IMR-90 (cell line): Measurements from ENCODE around the gene FBXL4. TPM values are rescaled to one million over a fixed set of nuclear protein-coding genes. Genes with fewer than 3 reads are reported as not detected.

ENCODE experiments used
- ATAC-seq: fragments of 200-7000 bp; cut with Tn5 transposase; 2 replicates; pipeline ENCODE4 v1.9.1; 2020; ENCODE audit warnings: low read depth, mild to moderate bottlenecking, moderate library complexity
- BruUV-seq: library from RNA; stranded (reverse); fragments of 400-500 nt; replicated peaks from 2 replicates; lab custom pipeline; 2021; lab: Mats Ljungman, UMichigan
- CTCF ChIA-PET: fragments of 300-600 bp; formaldehyde crosslinking; extraction: SDS; loops from one replicate; lab custom pipeline; 2021; ENCODE audit warnings: antibody characterized with exemption; lab: Yijun Ruan, JAX
- POLR2A ChIA-PET: fragments of 300-600 bp; sonication (Branson Sonifier 250); formaldehyde crosslinking; loops from one replicate; lab custom pipeline; 2022; ENCODE audit warnings: antibody characterized with exemption; ENCODE audit not compliant: unreplicated experiment; lab: Charles Lee
- DNase-seq: peaks from one replicate; pipeline ENCODE4 v3.0.0; 2013
- H2AFZ ChIP-seq: replicated peaks from 2 replicates; pipeline ENCODE3; 2013; ENCODE audit warnings: low read length, mild to moderate bottlenecking; ENCODE audit not compliant: poor library complexity
- H2AK5ac ChIP-seq: 2 replicates; pipeline ENCODE4 v1.6.1; 2013; ENCODE audit warnings: low read depth, low read length, inconsistent platforms
- H2AK9ac ChIP-seq: replicated peaks from 2 replicates; pipeline ENCODE3; 2013; ENCODE audit warnings: mild to moderate bottlenecking, low read depth, low read length, moderate library complexity; ENCODE audit not compliant: poor library complexity
- H2BK120ac ChIP-seq: 2 replicates; pipeline ENCODE4 v1.6.1; 2013; ENCODE audit warnings: low read depth, low read length, inconsistent platforms
- H2BK15ac ChIP-seq: 3 replicates; pipeline ENCODE4 v1.6.1; 2013; ENCODE audit warnings: low read depth, low read length, inconsistent platforms
- H2BK20ac ChIP-seq: 2 replicates; pipeline ENCODE4 v1.6.1; 2013; ENCODE audit warnings: low read depth, mild to moderate bottlenecking, inconsistent platforms, low read length, moderate library complexity
- H2BK5ac ChIP-seq: 2 replicates; pipeline ENCODE4 v1.6.1; 2013; ENCODE audit warnings: mild to moderate bottlenecking, low read depth, low read length, inconsistent platforms; ENCODE audit not compliant: poor library complexity, severe bottlenecking
- H3K14ac ChIP-seq: replicated peaks from 2 replicates; pipeline ENCODE4 v1.6.1; 2013; ENCODE audit warnings: low read depth, low read length, inconsistent platforms
- H3K18ac ChIP-seq: 2 replicates; pipeline ENCODE4 v1.6.1; 2013; ENCODE audit warnings: low read depth, low read length, control low read depth
- H3K23ac ChIP-seq: 2 replicates; pipeline ENCODE4 v1.6.1; 2013; ENCODE audit warnings: low read depth, low read length, inconsistent platforms
- H3K27ac ChIP-seq: 2 replicates; pipeline ENCODE4 v1.5.1; 2013; ENCODE audit warnings: mild to moderate bottlenecking, control low read depth, low read length; ENCODE audit not compliant: insufficient read depth
- H3K27me3 ChIP-seq: 2 replicates; pipeline ENCODE4 v1.6.1; 2013; ENCODE audit warnings: low read length; ENCODE audit not compliant: control insufficient read depth, insufficient read depth
- H3K36me3 ChIP-seq: 2 replicates; pipeline ENCODE4 v1.6.1; 2013; ENCODE audit warnings: low read length, mixed read lengths; ENCODE audit not compliant: control insufficient read depth, insufficient read depth
- H3K4ac ChIP-seq: 2 replicates; pipeline ENCODE4 v1.6.1; 2013; ENCODE audit warnings: low read depth, low read length, inconsistent platforms
- H3K4me1 ChIP-seq: 2 replicates; pipeline ENCODE4 v1.6.1; 2013; ENCODE audit warnings: low read length, mixed read lengths; ENCODE audit not compliant: control insufficient read depth, insufficient read depth
- H3K4me2 ChIP-seq: 2 replicates; pipeline ENCODE4 v1.6.1; 2013; ENCODE audit warnings: low read depth, mild to moderate bottlenecking, control low read depth, low read length, moderate library complexity
- H3K4me3 ChIP-seq: 2 replicates; pipeline ENCODE4 v1.5.1; 2013; ENCODE audit warnings: low read depth, mild to moderate bottlenecking, control low read depth, low read length, moderate library complexity; ENCODE audit not compliant: insufficient read depth
- H3K56ac ChIP-seq: 2 replicates; pipeline ENCODE4 v1.6.1; 2013; ENCODE audit warnings: low read length, inconsistent platforms; ENCODE audit not compliant: insufficient read depth; ENCODE audit errors: extremely low read depth
- H3K79me1 ChIP-seq, 2 experiments: 2 replicates each; pipeline ENCODE4 v1.6.1; 2013; ENCODE audit warnings: low read length in 2 of 2, inconsistent platforms in 1 of 2, low read depth in 1 of 2
- H3K9ac ChIP-seq: 2 replicates; pipeline ENCODE4 v1.6.1; 2013; ENCODE audit warnings: low read depth, low read length, control low read depth
- H3K9me1 ChIP-seq: 2 replicates; pipeline ENCODE4 v1.6.1; 2013; ENCODE audit warnings: low read length, inconsistent platforms; ENCODE audit not compliant: insufficient read depth
- H3K9me3 ChIP-seq: 2 replicates; pipeline ENCODE4 v1.6.1; 2013; ENCODE audit warnings: low read length; ENCODE audit not compliant: control insufficient read depth, insufficient read depth
- H4K20me1 ChIP-seq: 2 replicates; pipeline ENCODE4 v1.6.1; 2013; ENCODE audit warnings: low read length, inconsistent platforms; ENCODE audit not compliant: insufficient read depth
- H4K5ac ChIP-seq: 2 replicates; pipeline ENCODE4 v1.6.1; 2013; ENCODE audit warnings: mild to moderate bottlenecking, low read depth, low read length, control low read depth
- H4K8ac ChIP-seq, 2 experiments: 2 replicates each; pipeline ENCODE4 v1.6.1; 2013; ENCODE audit warnings: low read depth in 2 of 2, low read length in 2 of 2, control low read depth in 1 of 2, inconsistent platforms in 1 of 2
- H4K91ac ChIP-seq: 2 replicates; pipeline ENCODE4 v1.6.1; 2013; ENCODE audit warnings: low read depth, low read length, inconsistent platforms; ENCODE audit not compliant: insufficient read depth
- BHLHE40 ChIP-seq: fragments of 150-350 bp; IDR thresholded peaks from 2 replicates; pipeline ENCODE4 v1.6.1; 2016; ENCODE audit warnings: mild to moderate bottlenecking, low read depth, low read length
- CEBPB ChIP-seq: IDR thresholded peaks from 2 replicates; pipeline ENCODE4 v1.6.1; 2012; ENCODE audit warnings: low read depth, low read length, improper control_type of control experiment
- CHD1 ChIP-seq: IDR thresholded peaks from 2 replicates; pipeline ENCODE4 v1.6.1; 2012; ENCODE audit warnings: low read depth, low read length, improper control_type of control experiment
- ELK1 ChIP-seq: fragments of 150-350 bp; IDR thresholded peaks from 2 replicates; pipeline ENCODE4 v1.6.1; 2016; ENCODE audit warnings: low read depth, mild to moderate bottlenecking, low read length, moderate library complexity, borderline replicate concordance
- FOS ChIP-seq: fragments of 150-350 bp; IDR thresholded peaks from 2 replicates; pipeline ENCODE4 v1.6.1; 2016; ENCODE audit warnings: low read depth, low read length
- MAFK ChIP-seq: IDR thresholded peaks from 2 replicates; pipeline ENCODE4 v1.6.1; 2012; ENCODE audit warnings: low read depth, low read length, improper control_type of control experiment
- MAZ ChIP-seq: IDR thresholded peaks from 2 replicates; pipeline ENCODE4 v1.6.1; 2012; ENCODE audit warnings: low read depth, mild to moderate bottlenecking, low read length, improper control_type of control experiment, moderate library complexity, borderline replicate concordance
- MXI1 ChIP-seq: IDR thresholded peaks from 2 replicates; pipeline ENCODE4 v1.6.1; 2012; ENCODE audit warnings: low read depth, mild to moderate bottlenecking, low read length, moderate library complexity, borderline replicate concordance
- NFE2L2 ChIP-seq: fragments of 150-350 bp; IDR thresholded peaks from 2 replicates; pipeline ENCODE4 v1.6.1; 2016; ENCODE audit warnings: low read depth, mild to moderate bottlenecking, low read length
- POLR2A ChIP-seq: IDR thresholded peaks from 2 replicates; pipeline ENCODE4 v1.6.1; 2012; ENCODE audit warnings: mild to moderate bottlenecking, low read depth, low read length
- RAD21 ChIP-seq: IDR thresholded peaks from 2 replicates; pipeline ENCODE4 v1.6.1; 2012; ENCODE audit warnings: low read length, improper control_type of control experiment
- RCOR1 ChIP-seq: IDR thresholded peaks from 2 replicates; pipeline ENCODE4 v1.6.1; 2012; ENCODE audit warnings: mild to moderate bottlenecking, low read length, improper control_type of control experiment; ENCODE audit not compliant: insufficient replicate concordance
- RFX5 ChIP-seq: IDR thresholded peaks from 2 replicates; pipeline ENCODE4 v1.8.0; 2012; ENCODE audit warnings: low read depth, mild to moderate bottlenecking, low read length, moderate library complexity
- SMC3 ChIP-seq: fragments of 150-350 bp; IDR thresholded peaks from 2 replicates; pipeline ENCODE4 v1.6.1; 2016; ENCODE audit warnings: low read depth, mild to moderate bottlenecking, antibody characterized with exemption, low read length, moderate library complexity
- USF2 ChIP-seq: fragments of 150-350 bp; IDR thresholded peaks from 2 replicates; pipeline ENCODE4 v1.6.1; 2017; ENCODE audit warnings: mild to moderate bottlenecking, antibody characterized with exemption, low read length, low read depth
- WGBS, 2 experiments: methylation state at CpG; one replicate each; pipeline versions ENCODE4 v1.1.5 to v1.1.7; 2013; ENCODE audit warnings: missing lambda C conversion rate in 2 of 2; ENCODE audit not compliant: insufficient read length in 1 of 2; ENCODE audit errors: extremely low coverage in 2 of 2; 5-methylcytosine and 5-hydroxymethylcytosine counted together
- dilution Hi-C: fragments of 300-500 bp; cut with HindIII; formaldehyde crosslinking; loops from one replicate; pipeline ENCODE4 v1.14.3; 2018; ENCODE audit warnings: low sequenced_read_pairs; ENCODE audit not compliant: unreplicated experiment
- in situ Hi-C: fragments of 300-500 bp; cut with MboI; formaldehyde crosslinking; loops from 3 replicates; pipeline ENCODE4 v1.14.3; 2019; ENCODE audit warnings: low sequenced_read_pairs, inconsistent platforms, mixed read lengths
- intact Hi-C: fragments of 100-400 bp; cut with micrococcal nuclease; formaldehyde crosslinking; loops from 2 replicates; pipeline ENCODE4 v1.10.0; 2022
- polyA plus RNA-seq, 3 experiments: library from polyadenylated mRNA; depleted of rRNA; stranded (reverse); fragments of >200 nt; gene quantifications; 2 replicates each; pipeline ENCODE4 v1.2.3, GENCODE V29; 2012; ENCODE audit warnings: low replicate concordance in 1 of 3
- total RNA-seq: library from RNA; depleted of rRNA; stranded (reverse); fragments of >200 nt; gene quantifications from 2 replicates; pipeline ENCODE4 v1.2.3, GENCODE V29; 2012
- TF ChIP-seq, protein P1 (sequence below): conservative IDR thresholded peaks from 2 replicates; pipeline ENCODE4 v1.5.1; 2012; ENCODE audit warnings: mild to moderate bottlenecking, low read depth, low read length, improper control_type of control experiment

Gene FBXL4
- total and polyA plus RNA-seq, 2 of the 4 experiments (the other 2 are of a cell fraction) = 7.8 to 17.6 TPM

- no peak overlapping the region for H3K23ac ChIP-seq
- WGBS, 2 experiments = no CpG with 5 or more reads among the region's 2 CpGs
- H3K4ac ChIP-seq = no peak overlapping the region
- no peak overlapping the region for H3K4me2 ChIP-seq
- no TSS peak for BruUV-seq
- no peak overlapping the region for H3K18ac ChIP-seq
- no peak overlapping the region for H2BK120ac ChIP-seq
- no peak for TF ChIP-seq BHLHE40
- no peak for TF ChIP-seq RFX5
- no peak for TF ChIP-seq MAZ
- TF ChIP-seq NFE2L2 = no peak
- TF ChIP-seq USF2 = no peak
- TF ChIP-seq RCOR1 = no peak
- no peak for TF ChIP-seq CHD1
- TF ChIP-seq MXI1 = no peak
- TF ChIP-seq FOS = no peak
- TF ChIP-seq RAD21 = no peak
- no peak for TF ChIP-seq CEBPB
- no peak for TF ChIP-seq SMC3
- no peak for TF ChIP-seq ELK1
- TF ChIP-seq, protein P1, sequence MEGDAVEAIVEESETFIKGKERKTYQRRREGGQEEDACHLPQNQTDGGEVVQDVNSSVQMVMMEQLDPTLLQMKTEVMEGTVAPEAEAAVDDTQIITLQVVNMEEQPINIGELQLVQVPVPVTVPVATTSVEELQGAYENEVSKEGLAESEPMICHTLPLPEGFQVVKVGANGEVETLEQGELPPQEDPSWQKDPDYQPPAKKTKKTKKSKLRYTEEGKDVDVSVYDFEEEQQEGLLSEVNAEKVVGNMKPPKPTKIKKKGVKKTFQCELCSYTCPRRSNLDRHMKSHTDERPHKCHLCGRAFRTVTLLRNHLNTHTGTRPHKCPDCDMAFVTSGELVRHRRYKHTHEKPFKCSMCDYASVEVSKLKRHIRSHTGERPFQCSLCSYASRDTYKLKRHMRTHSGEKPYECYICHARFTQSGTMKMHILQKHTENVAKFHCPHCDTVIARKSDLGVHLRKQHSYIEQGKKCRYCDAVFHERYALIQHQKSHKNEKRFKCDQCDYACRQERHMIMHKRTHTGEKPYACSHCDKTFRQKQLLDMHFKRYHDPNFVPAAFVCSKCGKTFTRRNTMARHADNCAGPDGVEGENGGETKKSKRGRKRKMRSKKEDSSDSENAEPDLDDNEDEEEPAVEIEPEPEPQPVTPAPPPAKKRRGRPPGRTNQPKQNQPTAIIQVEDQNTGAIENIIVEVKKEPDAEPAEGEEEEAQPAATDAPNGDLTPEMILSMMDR = no peak
- TF ChIP-seq MAFK = no peak
- TF ChIP-seq POLR2A = no peak
- no peaks in the 10 kb centered on the region for H3K9me1 ChIP-seq
- no peaks in the 10 kb centered on the region; the same call in 1 of the 2 replicates for H4K20me1 ChIP-seq
- no peak for DNase-seq
- dilution Hi-C loops = no loop called here
- intact Hi-C loops = no loop called here
- in situ Hi-C loops = no loop called here
- H2BK15ac ChIP-seq = no peak overlapping the region
- H2AK9ac ChIP-seq = no peak overlapping the region
- no peak overlapping the region for H4K91ac ChIP-seq
- H3K4me3 ChIP-seq = no peak overlapping the region
- no peak overlapping the region for H2BK5ac ChIP-seq
- H3K14ac ChIP-seq = no peak overlapping the region
- H3K56ac ChIP-seq = no peak overlapping the region
- ATAC-seq = no peak
- H3K27ac ChIP-seq = no peak overlapping the region
- no peak overlapping the region for H2BK20ac ChIP-seq
- CTCF ChIA-PET = no interaction called here
- no peak overlapping the region for H2AK5ac ChIP-seq
- H2AFZ ChIP-seq = no peak overlapping the region
- no peaks in the 10 kb centered on the region for H3K9me3 ChIP-seq
- POLR2A ChIA-PET = no interaction called here
- no peaks in the 10 kb centered on the region for H3K79me1 ChIP-seq
- no peak overlapping the region for H4K8ac ChIP-seq
- H3K36me3 ChIP-seq = no peaks in the 10 kb centered on the region
- H3K27me3 ChIP-seq = peaks cover 80% of the 10 kb centered on the region
- H3K4me1 ChIP-seq = peaks cover 5% of the 10 kb centered on the region; the same call in 1 of the 2 replicates
- H3K9ac ChIP-seq = no peak overlapping the region
- no peak overlapping the region for H4K5ac ChIP-seq
Measured at GRCh38 chr6:98830146-98830545, 117.6 kb downstream of the FBXL4 start.
